A673 (cell line): ENCODE measurements around the gene FAM83F.

Experiments
- EZH2 ChIP-seq: fragments of 200-600 bp; sonication (generic); IDR thresholded peaks from 2 replicates; pipeline ENCODE4 v1.6.1; 2017; ENCODE audit warnings: borderline replicate concordance, low read depth, mild to moderate bottlenecking, mixed read lengths, antibody characterized with exemption, low read length; ENCODE audit not compliant: poor library complexity, severe bottlenecking
- TF ChIP-seq, protein P1 (sequence below): fragments of 300-800, 200-600 bp; sonication (generic); conservative IDR thresholded peaks from 2 replicates; pipeline ENCODE4 v1.5.1; 2017; ENCODE audit warnings: low read depth, mild to moderate bottlenecking, antibody characterized with exemption, low read length, moderate library complexity, mixed read lengths

DNA sequence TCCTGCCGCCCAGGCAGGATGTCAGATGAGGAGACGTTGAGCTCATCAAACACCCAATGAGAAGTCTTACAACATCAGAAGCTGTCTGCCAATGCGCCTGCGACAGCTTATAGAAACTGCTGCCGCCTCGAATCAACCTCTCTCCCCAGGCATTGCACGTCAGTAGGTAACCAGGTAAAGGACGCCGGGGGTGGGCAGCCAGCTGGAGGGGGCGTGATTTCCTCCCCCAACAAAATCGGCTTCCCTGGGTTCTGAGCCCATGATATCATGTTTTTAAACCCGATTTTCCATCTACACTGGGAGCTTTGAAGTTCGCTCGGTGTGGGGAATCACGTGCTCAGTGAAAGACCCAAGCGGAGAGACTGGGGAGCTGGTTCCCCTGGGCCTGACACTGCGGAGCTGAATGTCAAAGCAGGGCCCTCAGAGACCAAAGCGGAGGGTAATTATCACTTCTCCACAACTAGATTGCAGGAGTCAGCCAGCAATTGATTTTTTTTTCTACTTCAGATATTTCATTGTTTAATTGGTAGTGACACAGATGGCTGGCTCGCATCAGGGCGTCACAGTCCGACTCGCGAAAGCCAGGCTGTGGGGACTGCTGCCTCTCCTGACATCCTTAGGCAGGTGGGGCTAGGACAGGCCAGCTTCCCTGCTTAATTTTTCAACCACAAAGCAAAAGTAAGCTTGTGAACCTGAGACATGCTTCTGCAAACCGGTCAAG is 15.4 kb downstream of the FAM83F start:
- TF ChIP-seq EZH2 = no peak
- TF ChIP-seq, protein P1, sequence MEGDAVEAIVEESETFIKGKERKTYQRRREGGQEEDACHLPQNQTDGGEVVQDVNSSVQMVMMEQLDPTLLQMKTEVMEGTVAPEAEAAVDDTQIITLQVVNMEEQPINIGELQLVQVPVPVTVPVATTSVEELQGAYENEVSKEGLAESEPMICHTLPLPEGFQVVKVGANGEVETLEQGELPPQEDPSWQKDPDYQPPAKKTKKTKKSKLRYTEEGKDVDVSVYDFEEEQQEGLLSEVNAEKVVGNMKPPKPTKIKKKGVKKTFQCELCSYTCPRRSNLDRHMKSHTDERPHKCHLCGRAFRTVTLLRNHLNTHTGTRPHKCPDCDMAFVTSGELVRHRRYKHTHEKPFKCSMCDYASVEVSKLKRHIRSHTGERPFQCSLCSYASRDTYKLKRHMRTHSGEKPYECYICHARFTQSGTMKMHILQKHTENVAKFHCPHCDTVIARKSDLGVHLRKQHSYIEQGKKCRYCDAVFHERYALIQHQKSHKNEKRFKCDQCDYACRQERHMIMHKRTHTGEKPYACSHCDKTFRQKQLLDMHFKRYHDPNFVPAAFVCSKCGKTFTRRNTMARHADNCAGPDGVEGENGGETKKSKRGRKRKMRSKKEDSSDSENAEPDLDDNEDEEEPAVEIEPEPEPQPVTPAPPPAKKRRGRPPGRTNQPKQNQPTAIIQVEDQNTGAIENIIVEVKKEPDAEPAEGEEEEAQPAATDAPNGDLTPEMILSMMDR = no peak
